Forelimb muscle (tissue), 1 donor: ENCODE data around the gene CDK15. TPM values are rescaled to one million over a fixed set of nuclear protein-coding genes. Genes with fewer than 3 reads are reported as not detected.
"Not testable (repeated sequence)": the region's sequence is repeated elsewhere in the genome, so short reads cannot be mapped to it uniquely, and the experiment has no call there.

Experiments
- DNase-seq: peaks from one replicate; pipeline ENCODE4 v3.0.0-alpha.2; 2013; ENCODE audit warnings: low read depth
- polyA plus RNA-seq: library from polyadenylated mRNA; unstranded; fragments of 120-200 nt; gene quantifications from one replicate; pipeline ENCODE4 v1.2.1, GENCODE V29; 2013; ENCODE audit not compliant: insufficient read length

CDK15 gene
- 0.99 TPM for polyA plus RNA-seq

- DNase-seq: no peak
Observed at GRCh38 chr2:201806442-201807170, at the start of gene CDK15. TSS of gene CDK15 (plus strand) at chr2:201806537. CDS start at chr2:201806665, 128 bp downstream.

- DNase-seq: no peak
Observed at GRCh38 chr2:201758234-201758633, 48.1 kb upstream of the CDK15 start.

- no peak for DNase-seq
Observed at GRCh38 chr2:201758873-201759272, 47.5 kb upstream of the CDK15 start.

- DNase-seq: no peak
Observed at GRCh38 chr2:201759567-201759966, 46.8 kb upstream of the CDK15 start.

GRCh38 chr2:201761101-201761500 is 45.2 kb upstream of the CDK15 start:
- no peak for DNase-seq

- DNase-seq: not testable (repeated sequence)
Observed at GRCh38 chr2:201764469-201764868, 41.9 kb upstream of the CDK15 start.

- no peak for DNase-seq
Observed at GRCh38 chr2:201765799-201766198, 40.5 kb upstream of the CDK15 start.

GRCh38 chr2:201768918-201769317 is 37.4 kb upstream of the CDK15 start:
- no peak for DNase-seq

GRCh38 chr2:201769666-201770373 is 36.5 kb upstream of the CDK15 start:
- no peak for DNase-seq

- DNase-seq: no peak
Observed at GRCh38 chr2:201773990-201774389, 32.3 kb upstream of the CDK15 start.

- DNase-seq: no peak
Observed at GRCh38 chr2:201774546-201774945, 31.8 kb upstream of the CDK15 start.

GRCh38 chr2:201775326-201775725 is 31.0 kb upstream of the CDK15 start:
- DNase-seq: no peak

- DNase-seq: no peak
Observed at GRCh38 chr2:201777043-201777442, 29.3 kb upstream of the CDK15 start.

GRCh38 chr2:201777869-201778268 is 28.5 kb upstream of the CDK15 start:
- DNase-seq: no peak

- no peak for DNase-seq
Observed at GRCh38 chr2:201779901-201780673, 26.2 kb upstream of the CDK15 start.

- DNase-seq: peak; percentile 96
Observed at GRCh38 chr2:201780674-201781493, 25.5 kb upstream of the CDK15 start, which contains the start of gene ALS2. TSS of gene ALS2 (minus strand) at chr2:201780933. CDS start at chr2:201768885, 12,048 bp downstream.

- DNase-seq: peak; percentile 4
Observed at GRCh38 chr2:201781557-201782051, 24.7 kb upstream of the CDK15 start.

GRCh38 chr2:201784563-201784962 is 21.8 kb upstream of the CDK15 start:
- DNase-seq: no peak

- DNase-seq: no peak
Observed at GRCh38 chr2:201785135-201785534, 21.2 kb upstream of the CDK15 start.

GRCh38 chr2:201786471-201786870 is 19.9 kb upstream of the CDK15 start:
- DNase-seq: no peak

GRCh38 chr2:201788371-201788770 is 18.0 kb upstream of the CDK15 start:
- no peak for DNase-seq
